Measurements from ENCODE around the gene ACSM3.
"Not testable (repeated sequence)": the region's sequence is repeated elsewhere in the genome, so short reads cannot be mapped to it uniquely, and the experiment has no call there.

Gene ACSM3, protein sequence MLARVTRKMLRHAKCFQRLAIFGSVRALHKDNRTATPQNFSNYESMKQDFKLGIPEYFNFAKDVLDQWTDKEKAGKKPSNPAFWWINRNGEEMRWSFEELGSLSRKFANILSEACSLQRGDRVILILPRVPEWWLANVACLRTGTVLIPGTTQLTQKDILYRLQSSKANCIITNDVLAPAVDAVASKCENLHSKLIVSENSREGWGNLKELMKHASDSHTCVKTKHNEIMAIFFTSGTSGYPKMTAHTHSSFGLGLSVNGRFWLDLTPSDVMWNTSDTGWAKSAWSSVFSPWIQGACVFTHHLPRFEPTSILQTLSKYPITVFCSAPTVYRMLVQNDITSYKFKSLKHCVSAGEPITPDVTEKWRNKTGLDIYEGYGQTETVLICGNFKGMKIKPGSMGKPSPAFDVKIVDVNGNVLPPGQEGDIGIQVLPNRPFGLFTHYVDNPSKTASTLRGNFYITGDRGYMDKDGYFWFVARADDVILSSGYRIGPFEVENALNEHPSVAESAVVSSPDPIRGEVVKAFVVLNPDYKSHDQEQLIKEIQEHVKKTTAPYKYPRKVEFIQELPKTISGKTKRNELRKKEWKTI

DNA sequence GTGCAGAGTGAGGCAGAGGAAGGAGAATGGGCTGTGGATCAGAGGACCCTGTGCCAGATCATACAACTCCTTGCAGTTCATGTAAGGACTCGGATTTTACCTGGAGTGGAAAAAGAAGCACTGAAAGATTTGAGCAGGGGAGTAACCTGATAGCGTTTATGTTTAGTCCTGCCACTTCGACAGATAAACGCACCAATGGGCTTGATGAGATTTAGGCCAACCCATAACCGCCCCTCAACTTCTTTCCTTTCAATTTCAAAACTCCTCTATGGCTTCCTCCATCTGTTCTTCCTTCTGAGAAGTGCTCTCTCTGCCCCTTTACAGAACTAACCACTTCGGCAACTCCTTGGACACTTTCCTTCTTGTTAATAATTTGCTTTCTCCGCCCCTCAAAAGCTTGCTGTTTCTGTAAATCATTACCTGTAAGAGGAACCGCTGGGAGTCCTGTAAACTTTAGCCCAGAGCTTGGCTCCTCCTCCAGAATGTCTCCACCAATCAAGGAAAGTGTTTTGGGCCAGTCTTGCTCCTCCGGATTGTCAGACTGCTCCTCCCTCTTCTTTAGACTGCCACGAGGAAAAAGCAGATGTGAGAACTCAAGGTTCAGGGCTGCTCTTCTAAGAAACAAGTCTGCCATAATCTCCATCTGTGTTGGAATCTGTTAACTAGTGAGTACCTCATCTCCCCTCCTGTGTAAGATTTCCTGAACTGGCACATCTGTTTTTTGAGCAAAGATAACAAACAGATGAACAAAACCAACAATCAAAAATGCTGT, at the start of gene ACSM3:
ACSM3 (plus strand) TSS at position 554 of the 772 bp plus-strand sequence. CDS start 6,021 bp downstream, outside the sequence.
- H3K36me3 Mint-ChIP-seq (ENCODE audit: low read depth) = peaks cover 5% of the 10 kb centered on the region
- no peaks in the 10 kb centered on the region for H3K27me3 Mint-ChIP-seq (ENCODE audit: low read depth)
- peaks cover 11% of the 10 kb centered on the region for H3K4me1 Mint-ChIP-seq (ENCODE audit: low read depth)
- H3K9me3 Mint-ChIP-seq = peaks cover 16% of the 10 kb centered on the region
- peak within 1 kb of the TSS; percentile 85 for H3K4me3 Mint-ChIP-seq
- H3K27ac Mint-ChIP-seq = peak within 1 kb of the TSS; percentile 88

DNA sequence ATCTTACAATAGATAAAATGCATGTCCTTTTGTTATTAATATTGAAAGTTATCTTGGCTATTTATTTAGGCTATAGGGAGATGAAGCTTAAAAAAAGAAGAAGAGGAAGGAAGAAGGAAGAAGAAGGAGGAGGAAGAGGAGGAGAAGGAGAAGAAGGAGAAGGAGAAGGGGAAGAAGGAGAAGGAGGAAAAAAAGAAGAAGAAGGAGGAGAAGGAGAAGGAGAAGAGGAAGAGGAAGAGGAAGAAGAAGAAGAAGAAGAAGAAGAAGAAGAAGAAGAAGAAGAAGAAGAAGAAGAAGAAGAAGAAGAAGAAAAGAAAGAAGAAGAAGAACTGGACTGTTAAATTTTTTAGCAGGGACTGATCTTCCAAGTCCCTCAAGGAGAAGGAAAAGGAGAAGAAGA, 46.1 kb upstream of the ACSM3 start:
- not testable (repeated sequence) for H3K9me3 Mint-ChIP-seq; H3K4me1 Mint-ChIP-seq (ENCODE audit: low read depth); H3K36me3 Mint-ChIP-seq (ENCODE audit: low read depth); H3K27ac Mint-ChIP-seq; H3K27me3 Mint-ChIP-seq (ENCODE audit: low read depth); H3K4me3 Mint-ChIP-seq

DNA sequence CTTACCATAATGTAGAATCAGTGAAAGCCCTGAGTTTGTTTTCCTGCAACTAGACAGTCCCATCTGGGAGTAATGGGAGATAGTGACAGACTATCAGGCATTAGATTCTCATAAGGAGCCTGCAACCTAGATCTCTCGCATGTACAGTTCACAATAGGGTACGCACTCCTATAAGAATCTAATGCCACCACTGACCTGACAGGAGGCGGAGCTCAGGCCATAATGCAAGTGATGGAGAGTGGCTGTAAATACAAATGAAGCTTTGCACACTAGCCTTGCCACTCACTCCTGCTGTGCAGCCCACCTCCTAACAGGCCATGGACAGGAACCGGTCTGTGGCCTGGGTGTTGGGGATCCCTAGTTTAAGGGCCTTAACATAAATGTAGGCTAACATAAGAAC, 43.6 kb upstream of the ACSM3 start:
- H3K27ac Mint-ChIP-seq = no peak overlapping the region
- H3K27me3 Mint-ChIP-seq (ENCODE audit: low read depth) = no peaks in the 10 kb centered on the region
- no peaks in the 10 kb centered on the region for H3K9me3 Mint-ChIP-seq
- no peaks in the 10 kb centered on the region for H3K4me1 Mint-ChIP-seq (ENCODE audit: low read depth)
- H3K36me3 Mint-ChIP-seq (ENCODE audit: low read depth) = no peaks in the 10 kb centered on the region
- H3K4me3 Mint-ChIP-seq = no peak overlapping the region

DNA sequence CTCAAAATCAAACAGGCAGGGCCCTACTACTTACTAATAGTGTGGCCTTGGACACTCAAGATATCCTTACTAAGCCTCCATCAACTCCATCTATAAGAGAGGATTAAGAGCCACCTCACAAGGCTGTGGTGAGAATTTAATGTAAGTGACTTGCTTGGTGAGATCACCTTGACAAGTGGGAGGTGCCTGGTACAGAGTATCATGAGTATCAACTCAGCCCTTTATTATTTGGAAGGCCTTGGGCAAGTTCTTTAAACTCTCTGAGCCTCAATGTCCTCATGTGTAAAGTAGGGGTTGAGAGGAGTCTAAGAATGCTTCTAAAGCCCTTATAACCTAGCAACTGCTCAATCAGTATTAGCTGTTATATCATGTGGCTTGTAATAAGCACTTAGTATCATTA, 37.2 kb upstream of the ACSM3 start:
- Mint-ChIP-seq H3K4me1 (ENCODE audit: low read depth) (no peaks in the 10 kb centered on the region), H3K27ac (no peak overlapping the region), H3K4me3 (no peak overlapping the region), H3K9me3 (no peaks in the 10 kb centered on the region), H3K27me3 (ENCODE audit: low read depth) (no peaks in the 10 kb centered on the region), H3K36me3 (ENCODE audit: low read depth) (no peaks in the 10 kb centered on the region)

DNA sequence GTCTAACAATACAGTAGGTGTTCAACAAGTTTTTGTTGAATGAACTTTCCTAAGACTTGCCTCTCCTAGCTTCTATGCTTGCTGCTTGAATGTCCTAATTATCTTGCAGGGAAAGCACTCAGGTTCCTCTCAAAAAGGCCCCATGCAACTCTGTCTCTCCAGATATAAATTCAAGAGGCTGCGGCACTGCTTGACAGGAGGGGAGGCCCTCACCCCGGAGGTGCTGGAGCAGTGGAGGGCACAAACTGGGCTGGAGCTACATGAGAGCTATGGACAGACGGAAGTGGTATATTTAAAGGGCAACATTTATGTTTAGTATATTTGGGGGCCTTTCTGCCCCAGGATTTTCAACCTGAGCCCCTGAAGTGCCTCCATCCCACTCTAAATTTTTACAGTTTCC, 36.6 kb upstream of the ACSM3 start:
- H3K27ac Mint-ChIP-seq = no peak overlapping the region
- no peak overlapping the region for H3K4me3 Mint-ChIP-seq
- no peaks in the 10 kb centered on the region for H3K36me3 Mint-ChIP-seq (ENCODE audit: low read depth)
- H3K27me3 Mint-ChIP-seq (ENCODE audit: low read depth) = no peaks in the 10 kb centered on the region
- H3K4me1 Mint-ChIP-seq (ENCODE audit: low read depth) = no peaks in the 10 kb centered on the region
- H3K9me3 Mint-ChIP-seq = no peaks in the 10 kb centered on the region

DNA sequence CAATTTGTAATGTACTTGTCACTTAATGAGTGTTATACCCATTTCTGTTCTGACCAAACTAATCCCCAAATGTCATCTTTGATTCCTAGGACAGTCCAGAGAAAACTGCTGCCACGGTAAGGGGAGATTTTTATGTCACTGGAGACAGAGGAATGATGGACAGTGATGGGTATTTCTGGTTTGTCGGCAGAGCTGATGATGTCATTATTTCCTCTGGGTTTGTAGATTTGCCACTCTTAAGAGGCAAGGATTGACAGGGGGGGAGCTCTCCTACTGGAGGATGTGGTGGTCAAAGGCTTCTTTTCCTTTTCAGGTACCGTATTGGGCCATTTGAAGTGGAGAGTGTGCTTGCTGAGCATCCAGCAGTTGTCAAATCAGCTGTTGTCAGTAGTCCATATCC, 34.7 kb upstream of the ACSM3 start:
- no peaks in the 10 kb centered on the region for H3K27me3 Mint-ChIP-seq (ENCODE audit: low read depth)
- H3K36me3 Mint-ChIP-seq (ENCODE audit: low read depth) = peaks cover 2% of the 10 kb centered on the region
- no peaks in the 10 kb centered on the region for H3K9me3 Mint-ChIP-seq
- H3K27ac Mint-ChIP-seq = no peak overlapping the region
- H3K4me1 Mint-ChIP-seq (ENCODE audit: low read depth) = no peaks in the 10 kb centered on the region
- H3K4me3 Mint-ChIP-seq = no peak overlapping the region

DNA sequence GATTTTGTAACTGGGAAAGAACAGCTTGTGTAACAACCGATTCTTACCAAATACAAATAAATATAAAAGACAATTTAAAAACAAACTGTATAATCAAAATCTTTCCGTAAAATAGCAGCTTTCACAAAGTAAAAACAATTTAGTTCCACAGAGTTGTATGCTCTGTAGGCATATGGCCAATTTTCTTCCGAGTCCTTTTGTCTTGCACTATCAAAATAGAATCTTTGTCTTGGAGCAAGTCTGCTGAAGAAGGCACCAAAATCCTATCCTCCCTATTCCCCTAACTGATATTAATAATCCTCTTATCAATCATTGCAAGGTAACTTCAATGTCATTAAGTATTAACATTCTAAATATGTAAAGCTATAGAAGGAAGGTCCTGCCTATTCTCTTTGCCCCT, 29.8 kb upstream of the ACSM3 start:
- Mint-ChIP-seq H3K36me3 (ENCODE audit: low read depth) (peaks cover 30% of the 10 kb centered on the region), H3K9me3 (no peaks in the 10 kb centered on the region), H3K4me3 (no peak overlapping the region), H3K4me1 (ENCODE audit: low read depth) (peaks cover 4% of the 10 kb centered on the region), H3K27me3 (ENCODE audit: low read depth) (no peaks in the 10 kb centered on the region), H3K27ac (peak overlapping the region; percentile 31)

DNA sequence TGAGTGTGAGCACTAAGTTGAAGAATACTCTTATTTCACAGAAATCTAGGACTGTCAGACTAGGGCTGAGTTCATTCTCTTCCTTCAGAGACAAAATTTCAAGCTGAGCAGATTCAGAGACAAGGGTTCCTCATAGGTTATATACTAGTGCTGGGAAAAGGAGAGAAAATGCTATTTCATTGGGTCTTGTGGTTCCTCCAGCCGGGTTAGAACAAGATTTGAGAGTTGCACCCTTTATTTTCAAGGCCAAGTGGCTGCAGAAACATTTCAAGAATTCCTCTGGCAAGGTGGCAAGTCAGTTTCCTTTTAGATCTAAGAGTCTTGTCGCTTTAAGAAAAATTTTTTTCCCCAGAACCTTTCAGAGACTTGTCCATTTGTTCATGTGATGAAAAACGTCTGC, 29.0 kb upstream of the ACSM3 start:
- Mint-ChIP-seq H3K4me1 (ENCODE audit: low read depth) (peaks cover 4% of the 10 kb centered on the region), H3K4me3 (no peak overlapping the region), H3K27me3 (ENCODE audit: low read depth) (no peaks in the 10 kb centered on the region), H3K9me3 (no peaks in the 10 kb centered on the region), H3K36me3 (ENCODE audit: low read depth) (peaks cover 30% of the 10 kb centered on the region), H3K27ac (no peak overlapping the region)

DNA sequence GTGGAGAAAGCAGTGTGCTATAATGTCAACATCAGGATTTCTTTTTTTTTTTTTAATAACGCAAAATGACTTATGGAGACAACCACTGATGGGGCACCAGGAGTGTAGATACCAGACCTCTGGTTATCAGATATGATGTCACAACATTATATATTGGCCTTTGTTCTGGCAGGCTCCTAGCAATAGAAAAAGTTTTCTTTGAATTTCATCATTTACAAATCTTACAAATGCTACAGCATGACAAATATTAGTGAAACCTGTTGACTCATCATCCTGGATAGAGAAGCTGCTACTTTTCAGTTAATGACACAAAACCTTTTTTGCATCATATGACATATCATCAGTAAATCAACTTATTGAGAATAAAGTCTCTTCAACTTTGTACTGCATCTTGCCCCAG, 28.3 kb upstream of the ACSM3 start:
- Mint-ChIP-seq H3K36me3 (ENCODE audit: low read depth) (peaks cover 30% of the 10 kb centered on the region), H3K4me1 (ENCODE audit: low read depth) (peaks cover 10% of the 10 kb centered on the region), H3K4me3 (no peak overlapping the region), H3K9me3 (no peaks in the 10 kb centered on the region), H3K27me3 (ENCODE audit: low read depth) (no peaks in the 10 kb centered on the region), H3K27ac (no peak overlapping the region)

DNA sequence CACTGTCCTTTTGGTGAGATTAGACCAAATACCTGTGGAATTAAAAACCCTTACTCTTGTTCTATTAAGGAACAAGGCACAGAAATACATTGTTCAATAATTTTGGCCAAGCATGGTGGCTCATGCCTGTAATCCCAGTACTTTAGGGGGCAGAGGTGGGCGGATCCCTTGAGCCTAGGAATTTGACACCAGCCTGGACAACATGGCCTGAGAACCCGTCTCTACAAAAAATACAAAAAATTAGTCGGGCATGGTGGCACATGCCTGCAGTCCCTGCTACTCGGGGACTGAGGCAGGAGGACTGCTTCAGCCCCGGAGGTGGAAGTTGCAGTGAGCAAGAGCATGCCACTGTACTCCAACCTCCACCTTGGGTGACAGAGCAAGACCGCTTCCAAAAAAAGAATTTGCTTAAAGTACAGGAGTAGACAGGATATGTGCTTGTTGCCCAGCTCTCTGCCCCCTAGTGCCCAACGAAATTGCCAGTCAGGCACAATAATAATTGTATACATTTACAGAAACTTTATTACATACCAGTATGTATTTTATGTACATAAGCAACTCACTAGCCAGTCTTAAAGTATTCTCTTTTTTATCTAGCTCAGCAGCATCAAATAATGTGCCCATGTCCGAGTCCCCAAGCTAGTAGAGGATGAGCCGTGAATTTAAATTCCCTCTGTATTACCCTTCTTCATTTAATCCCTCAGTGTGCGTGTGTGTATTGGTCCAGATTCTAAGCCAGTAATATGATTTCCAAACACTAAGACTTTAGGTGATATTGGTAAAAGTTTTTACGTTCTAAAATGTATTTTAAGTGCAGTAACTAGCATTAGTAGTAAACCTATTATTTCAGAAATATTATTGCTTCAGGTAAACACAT, 23.6 kb upstream of the ACSM3 start:
- H3K27ac Mint-ChIP-seq = peak overlapping the region; percentile 97
- no peaks in the 10 kb centered on the region for H3K27me3 Mint-ChIP-seq (ENCODE audit: low read depth)
- peaks cover 16% of the 10 kb centered on the region for H3K4me1 Mint-ChIP-seq (ENCODE audit: low read depth)
- H3K36me3 Mint-ChIP-seq (ENCODE audit: low read depth) = peaks cover 24% of the 10 kb centered on the region
- no peaks in the 10 kb centered on the region for H3K9me3 Mint-ChIP-seq
- H3K4me3 Mint-ChIP-seq = peak overlapping the region; percentile 97

DNA sequence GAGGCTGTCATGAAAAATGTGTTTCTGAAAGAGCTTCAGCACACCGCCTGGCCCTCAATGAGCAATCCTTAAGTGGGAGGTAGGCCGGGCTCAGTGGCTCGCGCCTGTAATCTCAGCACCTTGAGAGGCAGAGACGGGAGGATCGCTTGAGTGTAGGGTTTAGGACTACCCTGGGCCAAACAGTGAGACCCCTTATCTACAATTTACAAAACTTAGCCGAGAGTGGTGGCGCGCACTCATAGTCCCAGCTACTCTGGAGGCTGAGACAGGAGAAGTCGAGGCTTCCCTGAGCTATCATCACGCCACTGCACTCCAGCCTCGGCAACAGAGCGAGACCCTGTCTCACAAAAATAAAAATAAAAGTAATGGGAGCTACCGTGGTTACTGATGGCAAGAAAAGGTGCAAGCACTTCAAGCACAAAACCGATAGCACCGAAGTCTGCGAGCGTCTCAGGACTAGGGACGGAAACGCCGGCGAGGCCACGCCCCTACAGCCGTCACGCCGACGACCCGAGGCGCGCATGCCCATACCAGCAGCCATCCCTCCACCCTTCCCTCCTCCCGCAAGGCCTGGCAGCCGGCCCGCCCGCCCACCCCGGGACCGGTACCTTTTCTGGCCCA, 22.8 kb upstream of the ACSM3 start:
- H3K9me3 Mint-ChIP-seq = no peaks in the 10 kb centered on the region
- H3K27ac Mint-ChIP-seq = peak overlapping the region; percentile 97
- H3K4me3 Mint-ChIP-seq = peak overlapping the region; percentile 97
- no peaks in the 10 kb centered on the region for H3K27me3 Mint-ChIP-seq (ENCODE audit: low read depth)
- H3K36me3 Mint-ChIP-seq (ENCODE audit: low read depth) = peaks cover 16% of the 10 kb centered on the region
- H3K4me1 Mint-ChIP-seq (ENCODE audit: low read depth) = peaks cover 16% of the 10 kb centered on the region

DNA sequence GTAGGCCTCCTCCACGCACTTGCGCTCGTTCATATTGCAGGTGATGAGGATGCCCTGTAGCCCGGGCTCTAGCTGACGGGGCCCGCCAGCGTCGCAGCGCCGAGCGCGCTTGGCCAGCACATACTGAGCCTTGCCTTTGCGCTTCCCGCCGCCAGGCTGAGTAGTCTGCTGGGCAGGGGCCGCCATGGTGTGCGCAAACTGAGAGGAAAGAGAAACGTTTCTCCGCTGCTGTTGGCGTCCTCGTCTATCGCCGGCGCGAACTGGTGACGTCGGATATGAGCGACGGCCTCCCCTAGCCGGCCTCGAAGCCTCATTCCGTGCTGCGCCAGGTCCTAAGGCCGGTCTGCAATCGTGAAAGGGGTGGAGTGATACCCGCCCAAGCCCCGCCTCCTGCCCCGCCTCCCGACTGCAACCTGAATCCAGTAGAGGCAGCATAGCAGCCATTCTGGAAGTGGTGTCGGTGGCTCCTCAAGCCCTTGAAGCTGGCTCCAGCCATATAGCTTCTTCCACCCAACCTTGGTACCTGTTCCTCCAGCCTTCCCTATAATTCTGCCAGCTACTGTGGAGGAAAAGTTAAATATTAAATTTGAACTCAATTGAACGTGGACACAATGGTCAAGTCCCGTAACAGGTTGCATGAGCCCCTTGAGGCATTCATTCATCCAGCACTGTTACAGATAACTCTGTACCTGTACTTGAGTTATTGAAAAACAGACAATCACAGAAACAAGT, 22.1 kb upstream of the ACSM3 start, which contains the start of gene THUMPD1:
THUMPD1 (minus strand) TSS at position 265 of the 732 bp plus-strand sequence; CDS start at position 186, 79 bp downstream.
- H3K27ac Mint-ChIP-seq = peak within 1 kb of the TSS; percentile 97
- H3K4me3 Mint-ChIP-seq = peak within 1 kb of the TSS; percentile 97
- H3K9me3 Mint-ChIP-seq = peaks cover 5% of the 10 kb centered on the region
- peaks cover 11% of the 10 kb centered on the region for H3K36me3 Mint-ChIP-seq (ENCODE audit: low read depth)
- H3K27me3 Mint-ChIP-seq (ENCODE audit: low read depth) = no peaks in the 10 kb centered on the region
- peaks cover 16% of the 10 kb centered on the region for H3K4me1 Mint-ChIP-seq (ENCODE audit: low read depth)

DNA sequence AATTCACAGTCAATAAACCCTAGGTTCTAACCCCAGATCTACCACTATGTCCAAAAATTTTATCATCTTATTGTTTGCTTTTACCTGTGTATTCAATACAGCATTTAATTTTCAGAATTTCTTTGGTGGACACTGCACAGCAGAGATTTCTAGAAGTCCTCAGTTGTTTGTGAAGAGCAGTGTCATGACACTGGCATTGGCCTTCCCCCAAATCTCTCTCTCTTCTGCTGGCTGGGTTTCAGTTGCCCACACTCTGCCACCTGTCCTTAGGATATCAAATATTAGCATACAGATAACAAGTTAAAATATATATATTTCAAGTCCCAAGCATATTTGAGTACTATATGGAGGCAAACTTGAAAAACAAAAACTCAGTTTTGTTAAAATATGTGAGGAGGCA, 20.2 kb upstream of the ACSM3 start:
- no peak overlapping the region for H3K4me3 Mint-ChIP-seq
- peaks cover 6% of the 10 kb centered on the region for H3K36me3 Mint-ChIP-seq (ENCODE audit: low read depth)
- peaks cover 13% of the 10 kb centered on the region for H3K4me1 Mint-ChIP-seq (ENCODE audit: low read depth)
- peaks cover 19% of the 10 kb centered on the region for H3K9me3 Mint-ChIP-seq
- no peak overlapping the region for H3K27ac Mint-ChIP-seq
- no peaks in the 10 kb centered on the region for H3K27me3 Mint-ChIP-seq (ENCODE audit: low read depth)

All from T-helper 1 cell treated with Interleukin-12 subunit alpha and Interleukin-12 subunit beta and Interleukin-4 antibody, amounts not matched to agents 30 μg/mL and 1 μg/mL, for 36 hours (primary cell).